ENCODE results near the gene MYO19. TPM values are rescaled to one million over a fixed set of nuclear protein-coding genes. Genes with fewer than 3 reads are reported as not detected.

The MYO19 gene
- total RNA-seq, 1 donor from 2014 or later = 72.4 TPM

DNA sequence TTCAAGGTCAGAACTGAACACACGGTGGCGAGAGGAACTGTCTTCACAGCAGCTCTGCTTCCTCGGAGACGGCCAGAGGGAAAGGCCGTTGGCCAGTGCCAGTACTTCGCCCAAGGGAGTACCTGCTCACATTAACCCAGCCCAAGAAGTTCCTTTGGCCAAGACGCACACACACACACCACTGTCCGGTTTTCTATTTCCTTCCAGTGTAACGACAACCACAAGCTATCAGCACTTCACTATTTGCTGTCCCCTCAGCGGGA lies 9.3 kb upstream of the MYO19 start:
- H3K27ac Mint-ChIP-seq = peak overlapping the region; percentile 94
- peaks cover 22% of the 10 kb centered on the region for H3K4me1 Mint-ChIP-seq
- Histone ChIP-seq H3K27ac (peak overlapping the region; percentile 88), H3K9ac (peak overlapping the region; percentile 90), H3K9me3 (ENCODE audit: low read depth) (no peaks in the 10 kb centered on the region), H3K4me2 (peak overlapping the region; percentile 72), H3K36me3 (peaks cover 2% of the 10 kb centered on the region), H3K4me3 (peak overlapping the region; percentile 83), H3K27me3 (no peaks in the 10 kb centered on the region), H4K20me1 (ENCODE audit: low read depth) (peaks cover 19% of the 10 kb centered on the region), H3K4me1 (peaks cover 16% of the 10 kb centered on the region), H2AFZ (replicated peaks) (peak overlapping the region; percentile 77), H3K79me2 (ENCODE audit: low read depth) (peaks cover 54% of the 10 kb centered on the region), H3F3A (ENCODE audit: low read depth) (peaks cover 52% of the 10 kb centered on the region)
- peaks cover 2% of the 10 kb centered on the region for H3K27me3 Mint-ChIP-seq (ENCODE audit: insufficient read depth, low read depth)
- peak; percentile 50 for DNase-seq (ENCODE audit: low spot score)
- peak overlapping the region; percentile 99 for H3K4me3 Mint-ChIP-seq
- peaks cover 6% of the 10 kb centered on the region for H3K36me3 Mint-ChIP-seq
- TF ChIP-seq EZH2 (IDR thresholded peaks at IDR 0.05) = no peak
- no peak for TF ChIP-seq EZH2phosphoT487 (IDR thresholded peaks at IDR 0.05)
- TF ChIP-seq, protein P1, sequence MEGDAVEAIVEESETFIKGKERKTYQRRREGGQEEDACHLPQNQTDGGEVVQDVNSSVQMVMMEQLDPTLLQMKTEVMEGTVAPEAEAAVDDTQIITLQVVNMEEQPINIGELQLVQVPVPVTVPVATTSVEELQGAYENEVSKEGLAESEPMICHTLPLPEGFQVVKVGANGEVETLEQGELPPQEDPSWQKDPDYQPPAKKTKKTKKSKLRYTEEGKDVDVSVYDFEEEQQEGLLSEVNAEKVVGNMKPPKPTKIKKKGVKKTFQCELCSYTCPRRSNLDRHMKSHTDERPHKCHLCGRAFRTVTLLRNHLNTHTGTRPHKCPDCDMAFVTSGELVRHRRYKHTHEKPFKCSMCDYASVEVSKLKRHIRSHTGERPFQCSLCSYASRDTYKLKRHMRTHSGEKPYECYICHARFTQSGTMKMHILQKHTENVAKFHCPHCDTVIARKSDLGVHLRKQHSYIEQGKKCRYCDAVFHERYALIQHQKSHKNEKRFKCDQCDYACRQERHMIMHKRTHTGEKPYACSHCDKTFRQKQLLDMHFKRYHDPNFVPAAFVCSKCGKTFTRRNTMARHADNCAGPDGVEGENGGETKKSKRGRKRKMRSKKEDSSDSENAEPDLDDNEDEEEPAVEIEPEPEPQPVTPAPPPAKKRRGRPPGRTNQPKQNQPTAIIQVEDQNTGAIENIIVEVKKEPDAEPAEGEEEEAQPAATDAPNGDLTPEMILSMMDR (IDR thresholded peaks at IDR 0.05) = no peak
- no peaks in the 10 kb centered on the region for H3K9me3 Mint-ChIP-seq

DNA sequence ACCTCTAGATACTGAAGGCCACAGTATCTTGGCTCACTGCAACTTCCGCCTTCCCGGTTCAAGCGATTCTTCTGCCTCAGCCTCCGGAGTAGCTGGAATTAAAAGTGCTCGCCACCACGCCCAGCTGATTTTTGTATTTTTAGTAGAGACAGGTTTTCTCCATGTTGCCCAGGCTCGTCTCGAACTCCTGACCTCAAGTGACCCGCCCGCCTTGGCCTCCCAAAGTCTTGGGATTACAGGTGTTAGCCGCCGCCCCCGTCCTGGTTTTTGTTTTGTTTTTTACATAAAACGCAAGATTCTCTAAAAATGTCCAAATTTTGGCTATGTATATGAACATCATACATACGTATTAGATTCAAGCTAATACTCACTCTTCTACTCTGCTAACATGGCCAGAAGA lies 8.1 kb upstream of the MYO19 start:
- no peak overlapping the region for H3K27ac Mint-ChIP-seq
- H3F3A ChIP-seq (ENCODE audit: low read depth) = peaks cover 50% of the 10 kb centered on the region
- no peak overlapping the region for H3K4me3 Mint-ChIP-seq
- H3K4me1 Mint-ChIP-seq = peaks cover 18% of the 10 kb centered on the region
- no peak for DNase-seq (ENCODE audit: low spot score)
- H3K79me2 ChIP-seq (ENCODE audit: low read depth) = peaks cover 42% of the 10 kb centered on the region
- H3K9me3 Mint-ChIP-seq = no peaks in the 10 kb centered on the region
- H3K9ac ChIP-seq = no peak overlapping the region
- H3K4me2 ChIP-seq = no peak overlapping the region
- H3K27me3 Mint-ChIP-seq (ENCODE audit: insufficient read depth, low read depth) = peaks cover 2% of the 10 kb centered on the region
- peaks cover 2% of the 10 kb centered on the region for H3K36me3 ChIP-seq
- peaks cover 11% of the 10 kb centered on the region for H3K4me1 ChIP-seq
- peaks cover 11% of the 10 kb centered on the region for H3K36me3 Mint-ChIP-seq
- no peak for TF ChIP-seq EZH2phosphoT487 (IDR thresholded peaks at IDR 0.05)
- no peaks in the 10 kb centered on the region for H3K9me3 ChIP-seq (ENCODE audit: low read depth)
- H4K20me1 ChIP-seq (ENCODE audit: low read depth) = peaks cover 9% of the 10 kb centered on the region
- H2AFZ ChIP-seq (replicated peaks) = no peak overlapping the region
- H3K27me3 ChIP-seq = no peaks in the 10 kb centered on the region
- H3K27ac ChIP-seq = no peak overlapping the region
- no peak overlapping the region for H3K4me3 ChIP-seq

DNA sequence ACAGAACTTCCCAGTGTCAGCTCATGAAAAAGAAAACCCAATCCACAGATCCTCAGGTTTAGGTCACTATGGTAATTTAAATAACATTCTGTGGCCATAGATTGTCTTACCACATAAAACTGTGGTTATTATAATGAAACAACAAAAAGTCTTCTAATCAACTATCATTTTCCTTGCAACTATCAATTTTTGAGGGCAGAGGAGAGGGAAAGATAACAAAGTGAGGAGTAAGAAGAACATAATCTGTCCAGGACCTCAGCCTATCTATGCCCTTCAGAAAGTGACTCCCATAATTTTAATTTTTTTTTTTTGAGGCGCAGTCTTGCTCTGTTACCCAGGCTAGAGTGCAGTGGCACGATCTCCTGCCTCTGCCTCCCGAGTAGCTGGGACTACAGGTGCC lies 6.0 kb upstream of the MYO19 start:
- Histone ChIP-seq H3K36me3 (no peaks in the 10 kb centered on the region), H3K27me3 (no peaks in the 10 kb centered on the region), H3K79me2 (ENCODE audit: low read depth) (peaks cover 41% of the 10 kb centered on the region), H4K20me1 (ENCODE audit: low read depth) (no peaks in the 10 kb centered on the region), H3K4me3 (no peak overlapping the region), H3K27ac (no peak overlapping the region), H2AFZ (replicated peaks) (no peak overlapping the region), H3K4me1 (peaks cover 5% of the 10 kb centered on the region), H3F3A (ENCODE audit: low read depth) (peaks cover 43% of the 10 kb centered on the region), H3K9ac (no peak overlapping the region), H3K9me3 (ENCODE audit: low read depth) (no peaks in the 10 kb centered on the region), H3K4me2 (no peak overlapping the region)
- no peak for DNase-seq (ENCODE audit: low spot score)
- Mint-ChIP-seq H3K4me3 (no peak overlapping the region), H3K27ac (no peak overlapping the region), H3K4me1 (peaks cover 10% of the 10 kb centered on the region), H3K9me3 (no peaks in the 10 kb centered on the region), H3K36me3 (peaks cover 15% of the 10 kb centered on the region), H3K27me3 (ENCODE audit: insufficient read depth, low read depth) (peaks cover 4% of the 10 kb centered on the region)
- TF ChIP-seq, protein P1 (IDR thresholded peaks at IDR 0.05) = no peak

DNA sequence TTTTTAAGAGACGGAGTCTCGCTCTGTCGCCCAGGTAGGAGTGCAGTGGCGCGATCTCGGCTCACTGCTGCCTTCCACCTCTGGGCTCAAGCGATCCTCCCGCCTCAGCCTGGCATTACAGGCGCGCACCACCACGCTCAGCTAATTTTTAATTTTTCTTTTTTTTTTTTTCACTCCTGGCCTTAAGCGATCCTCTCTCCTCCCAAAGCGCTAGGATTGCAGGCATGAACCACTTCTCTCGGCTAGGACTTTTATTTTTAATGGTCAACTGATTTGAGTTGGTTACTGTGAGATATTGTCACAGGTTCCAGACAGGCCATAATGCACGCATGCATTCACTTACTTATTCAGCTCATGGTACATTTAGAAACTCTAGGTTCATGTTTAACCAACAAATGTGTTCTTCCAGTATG lies 1.0 kb upstream of the MYO19 start:
- Mint-ChIP-seq H3K27ac (peak overlapping the region; percentile 74), H3K4me3 (peak overlapping the region; percentile 95), H3K4me1 (peaks cover 10% of the 10 kb centered on the region), H3K27me3 (ENCODE audit: insufficient read depth, low read depth) (peaks cover 2% of the 10 kb centered on the region), H3K36me3 (peaks cover 30% of the 10 kb centered on the region), H3K9me3 (no peaks in the 10 kb centered on the region)
- Histone ChIP-seq H3K79me2 (ENCODE audit: low read depth) (peaks cover 48% of the 10 kb centered on the region), H3F3A (ENCODE audit: low read depth) (peaks cover 43% of the 10 kb centered on the region), H3K4me1 (peaks cover 11% of the 10 kb centered on the region), H3K27me3 (no peaks in the 10 kb centered on the region), H3K36me3 (no peaks in the 10 kb centered on the region), H3K27ac (no peak overlapping the region), H4K20me1 (ENCODE audit: low read depth) (no peaks in the 10 kb centered on the region), H3K9me3 (ENCODE audit: low read depth) (no peaks in the 10 kb centered on the region), H3K4me3 (peak overlapping the region; percentile 50), H3K4me2 (peak overlapping the region; percentile 76), H2AFZ (replicated peaks) (peak overlapping the region; percentile 13), H3K9ac (no peak overlapping the region)
- no peak for TF ChIP-seq EZH2 (IDR thresholded peaks at IDR 0.05)
- TF ChIP-seq, protein P1 (IDR thresholded peaks at IDR 0.05) = no peak
- TF ChIP-seq EZH2phosphoT487 (IDR thresholded peaks at IDR 0.05) = no peak
- no peak for DNase-seq (ENCODE audit: low spot score)
